ENCODE measurements around the gene ZNF483.
"Not testable (repeated sequence)": the region's sequence is repeated elsewhere in the genome, so short reads cannot be mapped to it uniquely, and the experiment has no call there.

ZNF483 gene

DNA sequence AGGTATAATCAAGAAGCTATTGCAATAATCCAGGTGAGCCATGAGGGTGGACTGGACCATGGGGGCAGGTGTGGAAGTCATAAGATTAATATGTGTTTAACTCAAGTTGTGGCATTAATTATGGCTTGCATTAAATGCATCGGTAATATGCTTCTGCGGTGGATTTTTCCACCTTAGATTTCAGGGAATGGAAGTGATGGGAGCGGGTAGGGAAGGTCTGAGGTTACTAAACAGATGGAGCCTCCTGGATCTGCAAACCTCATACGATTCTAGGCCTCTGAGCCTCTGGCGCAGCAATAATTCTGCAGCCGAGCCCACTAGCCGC, 286 bp upstream of the ZNF483 start:
- Mint-ChIP-seq H3K27ac (no peak overlapping the region), H3K4me1 (peaks cover 17% of the 10 kb centered on the region), H3K4me3 (peak overlapping the region; percentile 86 to 87), H3K27me3 (peaks cover 7% of the 10 kb centered on the region), H3K9me3 (no peaks in the 10 kb centered on the region)
- DNase-seq (no peak), ATAC-seq (no peak)

DNA sequence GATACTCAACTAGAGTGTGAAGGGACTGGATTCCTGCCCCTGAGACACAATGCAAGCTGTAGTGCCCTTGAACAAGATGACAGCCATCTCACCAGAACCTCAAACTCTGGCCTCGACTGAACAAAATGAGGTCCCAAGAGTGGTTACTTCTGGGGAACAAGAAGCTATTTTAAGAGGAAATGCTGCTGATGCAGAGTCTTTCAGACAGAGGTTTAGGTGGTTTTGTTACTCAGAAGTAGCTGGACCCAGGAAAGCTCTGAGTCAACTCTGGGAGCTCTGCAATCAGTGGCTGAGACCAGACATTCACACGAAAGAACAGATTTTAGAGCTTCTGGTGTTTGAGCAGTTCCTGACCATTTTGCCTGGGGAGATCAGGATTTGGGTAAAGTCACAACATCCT, 2.4 kb downstream of the ZNF483 start:
- Mint-ChIP-seq H3K4me1 (peaks cover 17% of the 10 kb centered on the region), H3K4me3 (no peak overlapping the region), H3K9me3 (peaks cover 4 to 5% of the 10 kb centered on the region in 2 donors), H3K27me3 (peaks cover 7% of the 10 kb centered on the region), H3K27ac (no peak overlapping the region)
- ATAC-seq (peak; percentile 52), DNase-seq (peak in 1 of 2 donors; percentile 13)

DNA sequence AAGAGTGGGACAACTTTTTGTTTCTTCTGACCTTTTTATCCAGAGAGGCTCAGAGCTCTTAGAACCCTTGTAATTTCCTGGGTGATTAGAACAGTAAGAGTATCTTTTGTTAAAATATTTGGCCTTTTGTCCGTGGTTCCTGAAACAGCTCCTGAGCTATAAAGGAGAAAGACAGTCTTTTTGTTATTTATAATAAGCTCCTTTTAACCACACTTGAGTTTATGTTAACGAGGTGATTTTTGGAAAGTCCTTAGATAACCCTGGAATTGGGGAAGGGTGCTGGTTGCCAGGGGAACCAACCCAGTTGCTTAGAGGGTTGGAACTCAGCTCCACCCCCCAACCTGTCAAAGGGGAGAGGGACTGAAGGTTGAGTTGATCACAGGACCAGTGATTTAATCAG, 4.8 kb downstream of the ZNF483 start:
- Mint-ChIP-seq H3K27me3 (no peaks in the 10 kb centered on the region), H3K9me3 (peaks cover 12 to 30% of the 10 kb centered on the region in 2 donors), H3K27ac (no peak overlapping the region), H3K4me3 (no peak overlapping the region), H3K4me1 (peaks cover 14% of the 10 kb centered on the region)
- no peak for ATAC-seq
- no peak for DNase-seq

DNA sequence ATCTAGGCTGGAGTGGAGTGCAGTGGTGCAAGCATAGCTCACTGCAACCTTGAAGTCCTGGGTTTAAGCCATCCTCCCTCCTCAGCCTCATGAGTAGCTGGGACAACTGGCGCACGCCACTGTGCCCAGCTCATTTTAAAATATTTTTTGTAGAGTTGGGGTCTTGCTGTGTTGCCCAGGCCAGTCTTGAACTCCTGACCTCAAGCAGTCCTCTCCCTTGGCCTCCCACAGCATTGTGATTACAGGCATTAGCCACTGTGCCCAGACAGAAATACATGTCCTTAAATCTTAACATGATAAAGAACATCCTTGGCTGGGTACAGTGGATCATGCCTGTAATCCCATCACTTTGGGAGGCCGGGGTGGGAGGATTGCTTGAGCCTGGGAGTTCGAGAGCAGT, 6.7 kb downstream of the ZNF483 start:
- H3K27ac Mint-ChIP-seq, result peak overlapping the region in 1 of 2 donors; percentile 27
- ATAC-seq (no peak), DNase-seq (no peak)
- no peak overlapping the region for H3K4me3 Mint-ChIP-seq
- H3K9me3 Mint-ChIP-seq, result peaks cover 16 to 37% of the 10 kb centered on the region in 2 donors
- no peaks in the 10 kb centered on the region for H3K4me1 Mint-ChIP-seq
- no peaks in the 10 kb centered on the region for H3K27me3 Mint-ChIP-seq

DNA sequence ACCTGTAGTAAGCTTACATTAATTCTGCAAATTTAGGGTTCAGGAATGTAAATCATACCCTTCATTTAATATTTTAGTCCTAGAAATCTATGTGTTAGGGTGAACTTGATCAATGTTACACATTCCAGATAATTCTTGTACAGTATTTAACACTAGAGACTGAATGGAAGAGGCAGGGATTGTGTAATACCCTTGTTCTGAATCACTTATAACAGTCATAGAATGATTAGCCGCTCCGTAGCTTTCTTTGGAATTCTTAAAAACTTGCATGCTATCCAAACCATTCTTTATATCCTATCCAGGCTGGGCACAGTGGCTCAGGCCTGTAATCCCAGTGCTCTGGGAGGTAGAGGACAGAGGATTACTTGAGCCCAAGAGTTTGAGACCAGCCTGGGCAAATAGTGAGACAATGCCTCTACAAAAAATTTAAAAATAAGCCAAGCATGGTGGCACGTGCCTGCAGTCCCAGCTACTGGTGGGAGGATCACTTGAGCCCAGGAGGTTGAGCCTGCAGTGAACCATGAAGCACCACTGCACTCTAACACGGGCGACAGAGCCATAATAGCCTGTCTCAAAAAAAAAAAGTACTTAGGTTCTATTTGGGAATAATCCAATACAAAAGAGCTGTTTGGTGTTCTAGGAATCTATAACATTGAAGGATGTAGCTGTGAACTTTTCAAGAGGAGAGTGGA, 8.3 kb downstream of the ZNF483 start:
- no peaks in the 10 kb centered on the region for H3K4me1 Mint-ChIP-seq
- no peak for ATAC-seq
- H3K4me3 Mint-ChIP-seq, result no peak overlapping the region
- no peak for DNase-seq
- H3K27me3 Mint-ChIP-seq, result no peaks in the 10 kb centered on the region
- peaks cover 16 to 44% of the 10 kb centered on the region in 2 donors for H3K9me3 Mint-ChIP-seq
- no peak overlapping the region for H3K27ac Mint-ChIP-seq

DNA sequence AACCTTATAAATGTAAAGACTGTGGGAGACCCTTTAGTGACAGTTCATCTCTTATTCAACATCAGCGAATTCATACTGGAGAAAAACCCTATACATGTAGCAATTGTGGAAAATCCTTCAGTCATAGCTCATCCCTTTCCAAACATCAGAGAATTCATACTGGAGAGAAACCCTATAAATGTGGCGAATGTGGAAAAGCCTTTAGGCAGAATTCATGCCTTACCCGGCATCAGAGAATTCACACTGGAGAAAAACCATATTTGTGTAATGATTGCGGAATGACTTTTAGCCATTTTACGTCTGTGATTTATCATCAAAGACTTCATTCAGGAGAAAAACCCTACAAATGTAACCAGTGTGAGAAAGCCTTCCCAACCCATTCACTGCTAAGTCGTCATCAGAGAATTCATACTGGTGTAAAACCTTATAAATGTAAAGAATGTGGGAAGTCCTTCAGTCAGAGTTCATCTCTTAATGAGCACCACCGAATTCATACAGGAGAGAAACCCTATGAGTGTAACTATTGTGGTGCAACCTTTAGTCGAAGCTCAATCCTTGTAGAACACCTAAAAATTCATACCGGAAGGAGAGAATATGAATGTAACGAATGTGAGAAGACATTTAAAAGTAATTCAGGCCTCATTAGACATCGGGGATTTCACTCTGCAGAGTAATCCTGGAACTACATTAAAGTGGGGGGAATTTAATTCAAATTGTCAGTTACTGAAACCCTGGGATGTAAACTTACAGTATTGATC, 17.7 kb downstream of the ZNF483 start:
- Mint-ChIP-seq H3K9me3 (peaks cover 41 to 61% of the 10 kb centered on the region in 2 donors), H3K4me1 (no peaks in the 10 kb centered on the region), H3K27ac (no peak overlapping the region), H3K4me3 (no peak overlapping the region), H3K27me3 (no peaks in the 10 kb centered on the region)
- ATAC-seq, result no peak
- DNase-seq, result no peak

DNA sequence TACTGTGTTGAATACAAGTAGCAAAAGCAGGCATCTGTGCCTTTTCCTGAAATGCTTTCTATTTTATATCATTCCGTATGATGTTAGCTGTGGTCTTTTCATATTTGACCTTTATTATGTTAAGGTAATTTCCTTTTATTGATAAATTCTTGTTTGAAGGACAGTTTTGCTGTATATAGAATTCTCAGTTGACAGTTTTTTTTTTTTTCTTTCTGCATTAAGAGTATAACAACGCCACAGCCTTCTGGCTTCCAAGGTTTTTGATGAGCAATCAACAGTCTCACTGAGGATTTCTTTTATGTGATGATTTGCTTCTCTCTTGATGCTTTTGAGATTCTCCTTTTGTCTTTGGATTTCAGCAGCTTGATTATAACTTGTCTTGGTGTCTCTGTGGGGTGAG, 23.6 kb downstream of the ZNF483 start:
- H3K4me1 Mint-ChIP-seq, result no peaks in the 10 kb centered on the region
- DNase-seq, result no peak
- no peak overlapping the region for H3K27ac Mint-ChIP-seq
- H3K4me3 Mint-ChIP-seq, result no peak overlapping the region
- H3K27me3 Mint-ChIP-seq, result no peaks in the 10 kb centered on the region
- ATAC-seq, result no peak
- H3K9me3 Mint-ChIP-seq, result peaks cover 48 to 66% of the 10 kb centered on the region in 2 donors

DNA sequence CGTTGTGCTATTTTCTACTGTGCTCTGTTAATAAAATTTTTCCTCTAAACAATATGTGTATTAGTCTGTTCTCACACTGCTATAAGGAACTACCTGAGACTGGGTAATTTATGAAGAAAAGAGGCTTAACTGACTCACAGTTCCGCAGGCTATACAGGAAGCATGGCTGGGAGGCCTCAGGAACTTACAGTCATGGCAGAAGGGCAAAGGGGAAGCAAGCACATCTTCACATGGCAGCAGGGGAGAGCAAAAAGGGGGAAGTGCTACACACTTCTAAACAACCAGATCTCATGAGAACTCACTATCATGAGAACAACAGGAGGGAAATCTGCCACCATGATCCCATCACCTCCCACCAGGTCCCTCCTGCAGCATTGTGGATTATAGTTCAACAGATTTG, 30.4 kb downstream of the ZNF483 start:
- H3K4me1 Mint-ChIP-seq, ATAC-seq, H3K4me3 Mint-ChIP-seq, H3K27me3 Mint-ChIP-seq, DNase-seq: not testable (repeated sequence)
- H3K9me3 Mint-ChIP-seq, result peaks cover 49 to 59% of the 10 kb centered on the region in 2 donors
- peak overlapping the region in 1 of 2 donors; percentile 69 for H3K27ac Mint-ChIP-seq

DNA sequence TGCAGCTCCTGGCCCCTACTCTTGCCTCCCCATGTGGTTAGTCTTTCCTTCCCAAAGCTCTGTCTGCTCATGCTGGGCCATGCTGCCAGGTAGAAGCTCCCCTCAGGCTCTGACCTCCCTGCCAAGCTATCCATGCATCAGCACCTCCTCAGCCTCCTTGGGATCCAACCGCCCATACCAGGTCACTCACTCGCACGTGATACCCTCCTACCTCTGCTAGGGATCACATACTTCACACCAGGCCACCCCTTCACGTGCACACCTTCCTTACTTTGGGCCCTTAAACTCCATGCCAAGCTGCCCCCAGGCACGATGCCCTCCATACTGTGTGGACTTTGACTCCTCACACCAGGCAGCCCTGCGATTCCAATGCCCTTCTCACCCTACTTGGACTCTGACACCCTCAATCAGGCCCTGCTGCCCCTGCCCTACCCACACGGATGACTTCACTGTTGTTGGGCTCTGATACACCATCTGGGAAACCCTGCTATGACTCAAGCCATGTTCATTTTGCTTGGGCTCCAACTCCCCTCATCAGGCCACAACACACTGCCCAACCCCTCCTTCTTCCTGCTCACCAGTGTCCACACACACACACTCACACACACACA, 34.1 kb downstream of the ZNF483 start:
- Mint-ChIP-seq H3K27ac (no peak overlapping the region), H3K4me1 (no peaks in the 10 kb centered on the region), H3K4me3 (no peak overlapping the region), H3K27me3 (no peaks in the 10 kb centered on the region), H3K9me3 (peaks cover 37 to 47% of the 10 kb centered on the region in 2 donors)
- DNase-seq (no peak), ATAC-seq (no peak)

DNA sequence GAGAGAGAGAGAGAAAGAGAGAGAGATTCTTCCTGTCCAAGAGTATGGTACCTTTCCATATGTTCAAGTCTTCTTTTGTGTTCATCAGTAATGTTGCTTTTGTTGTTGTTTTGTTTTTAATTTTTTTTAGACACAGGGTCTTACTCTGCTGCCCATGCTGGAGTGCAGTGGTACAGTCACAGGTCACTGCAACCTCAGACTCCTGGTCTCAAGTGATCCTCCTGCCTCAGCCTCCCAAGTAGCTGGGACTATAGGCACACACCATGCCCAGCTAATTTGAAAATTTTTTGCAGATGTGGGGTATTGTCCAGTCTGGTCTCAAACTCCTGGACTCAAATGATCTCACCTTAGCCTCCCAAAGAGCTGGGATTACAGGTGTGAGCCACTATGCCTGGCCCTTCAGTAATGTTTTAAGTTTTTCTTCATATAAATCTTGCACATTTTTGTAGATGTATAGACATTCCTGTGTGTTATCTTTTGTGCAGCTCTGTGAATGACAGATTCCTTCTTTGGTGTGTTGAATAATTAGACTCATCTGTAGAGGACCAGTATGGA, 36.3 kb downstream of the ZNF483 start:
- H3K27ac Mint-ChIP-seq, result no peak overlapping the region
- ATAC-seq (no peak), DNase-seq (no peak)
- H3K9me3 Mint-ChIP-seq, result peaks cover 23 to 25% of the 10 kb centered on the region in 2 donors
- no peak overlapping the region for H3K4me3 Mint-ChIP-seq
- no peaks in the 10 kb centered on the region for H3K4me1 Mint-ChIP-seq
- H3K27me3 Mint-ChIP-seq, result no peaks in the 10 kb centered on the region

DNA sequence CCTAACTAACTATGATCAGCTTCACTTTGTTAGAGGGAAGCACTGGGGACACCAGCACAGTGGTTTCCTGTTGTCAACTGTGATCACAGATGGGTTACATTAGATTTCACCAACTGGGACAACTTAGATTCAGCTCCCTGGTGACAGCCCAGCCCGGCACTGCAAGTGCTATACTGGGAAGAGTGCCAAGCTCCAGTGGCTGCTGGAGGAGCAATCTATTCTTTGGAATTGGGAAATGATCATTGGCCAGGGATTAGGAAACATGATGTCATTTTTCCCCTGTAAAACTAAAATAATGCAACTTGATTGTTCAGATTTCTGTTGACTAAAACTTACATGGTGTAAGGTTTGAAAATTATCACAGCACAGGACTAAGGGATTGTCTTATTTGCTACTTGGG, 41.3 kb downstream of the ZNF483 start:
- ATAC-seq, result no peak
- Mint-ChIP-seq H3K9me3 (peaks cover 23 to 33% of the 10 kb centered on the region in 2 donors), H3K27ac (no peak overlapping the region), H3K4me1 (no peaks in the 10 kb centered on the region), H3K4me3 (no peak overlapping the region), H3K27me3 (no peaks in the 10 kb centered on the region)
- no peak for DNase-seq

DNA sequence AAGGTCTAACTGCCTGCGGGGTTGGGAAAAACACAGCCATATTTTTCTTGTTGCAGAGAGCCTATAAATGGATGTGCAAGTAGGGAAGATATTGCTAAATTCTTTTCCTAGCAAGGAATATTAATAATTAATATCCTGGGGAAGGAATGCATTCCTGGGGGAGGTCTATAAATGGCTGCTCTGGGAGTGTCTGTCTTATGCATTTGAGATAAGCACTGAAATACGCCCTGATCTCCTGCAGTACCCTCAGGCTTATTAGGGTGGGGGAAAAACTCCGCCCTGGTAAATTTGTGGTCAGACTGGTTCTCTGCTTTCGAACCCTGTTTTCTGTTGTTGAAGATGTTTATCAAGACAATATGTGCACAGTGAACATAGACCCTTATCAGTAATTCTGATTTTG, 43.1 kb downstream of the ZNF483 start:
- H3K9me3 Mint-ChIP-seq, result peaks cover 23 to 33% of the 10 kb centered on the region in 2 donors
- H3K4me3 Mint-ChIP-seq, H3K4me1 Mint-ChIP-seq, H3K27me3 Mint-ChIP-seq, ATAC-seq, H3K27ac Mint-ChIP-seq: not testable (repeated sequence)
- peak in 1 of 2 donors; percentile 0 for DNase-seq

DNA sequence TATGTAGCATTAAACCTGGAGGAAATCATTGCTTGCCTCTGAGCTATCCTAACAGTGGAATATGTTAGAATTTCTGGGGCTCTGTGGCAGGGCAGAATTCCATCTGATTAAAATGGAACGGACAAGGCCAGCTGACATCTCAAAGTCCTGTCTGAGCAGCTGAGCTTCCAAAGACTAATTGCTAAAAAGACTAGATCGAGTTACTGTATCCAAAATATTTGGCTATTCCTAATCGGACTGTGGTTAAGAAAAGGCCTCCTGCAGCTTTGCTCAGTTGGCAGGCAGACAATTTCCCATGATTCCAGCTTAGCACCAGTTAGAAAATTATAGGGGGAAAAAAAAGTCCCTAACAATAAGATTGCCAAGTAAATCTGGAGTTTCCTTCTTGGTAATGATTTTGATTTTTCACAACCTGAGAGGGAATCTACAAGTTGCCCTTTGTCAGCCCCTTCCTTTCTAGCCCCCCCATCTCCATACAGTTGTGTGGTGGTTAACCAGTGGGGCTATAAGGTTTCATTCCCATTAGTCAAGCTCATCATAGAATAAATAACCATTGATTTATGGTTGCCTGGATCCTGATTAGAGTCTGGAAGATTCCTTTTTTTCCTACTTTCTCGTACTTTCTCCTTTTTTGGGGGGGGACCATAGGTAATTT, 48.1 kb downstream of the ZNF483 start:
- no peak overlapping the region for H3K4me3 Mint-ChIP-seq
- no peaks in the 10 kb centered on the region for H3K27me3 Mint-ChIP-seq
- no peaks in the 10 kb centered on the region for H3K4me1 Mint-ChIP-seq
- DNase-seq, result no peak
- H3K27ac Mint-ChIP-seq, result no peak overlapping the region
- ATAC-seq, result no peak
- peaks cover 15 to 21% of the 10 kb centered on the region in 2 donors for H3K9me3 Mint-ChIP-seq

DNA sequence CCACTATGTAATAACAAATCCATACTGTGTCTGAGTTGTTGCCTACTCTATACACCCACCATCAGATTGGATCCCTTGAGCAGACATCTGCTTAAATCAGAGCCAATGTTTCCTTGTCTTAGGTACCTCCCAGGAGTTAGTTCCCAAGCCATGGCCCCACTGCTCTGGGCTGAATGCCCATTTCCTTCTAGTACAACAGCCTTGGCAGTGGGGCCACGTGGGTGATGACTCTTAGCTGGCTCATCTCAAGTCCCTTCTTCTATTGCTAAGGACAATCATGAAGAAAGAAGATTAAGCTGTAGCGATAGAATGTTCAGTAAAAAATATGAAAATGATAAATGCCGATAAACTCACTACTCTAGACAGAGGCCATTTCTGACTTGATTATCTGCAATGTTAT, 57.9 kb downstream of the ZNF483 start:
- H3K4me1 Mint-ChIP-seq, result no peaks in the 10 kb centered on the region
- ATAC-seq (no peak), DNase-seq (no peak)
- H3K27me3 Mint-ChIP-seq, result no peaks in the 10 kb centered on the region
- no peak overlapping the region for H3K27ac Mint-ChIP-seq
- no peak overlapping the region for H3K4me3 Mint-ChIP-seq
- peaks cover 0 to 8% of the 10 kb centered on the region in 2 donors for H3K9me3 Mint-ChIP-seq

DNA sequence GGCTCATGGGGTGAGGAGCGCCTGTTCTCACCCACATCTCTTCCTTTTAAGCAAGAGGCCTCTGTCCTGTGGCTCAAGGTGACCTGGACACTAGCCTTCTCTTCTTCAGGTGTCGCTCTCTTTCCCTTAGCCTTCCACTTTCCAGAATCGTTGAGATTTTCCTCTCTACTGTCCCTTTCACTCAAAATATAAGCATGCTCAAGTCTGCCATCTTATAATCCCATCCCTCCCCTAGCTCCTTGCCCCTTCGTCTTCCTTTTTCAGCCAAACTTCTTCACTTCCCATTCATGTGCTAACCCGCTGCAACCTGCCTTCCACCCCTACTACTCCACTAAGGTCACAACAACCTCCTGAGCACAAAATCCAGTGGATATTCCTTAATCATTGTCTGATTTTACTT, 61.4 kb downstream of the ZNF483 start:
- no peak overlapping the region for H3K4me3 Mint-ChIP-seq
- DNase-seq (no peak), ATAC-seq (no peak)
- peaks cover 0 to 8% of the 10 kb centered on the region in 2 donors for H3K9me3 Mint-ChIP-seq
- no peak overlapping the region for H3K27ac Mint-ChIP-seq
- no peaks in the 10 kb centered on the region for H3K4me1 Mint-ChIP-seq
- H3K27me3 Mint-ChIP-seq, result no peaks in the 10 kb centered on the region

Measured in stimulated activated naive CD8-positive, alpha-beta T cell treated with anti-CD3 and anti-CD28 coated beads, Interleukin-15, amount 100 ng/mL, for 72 hours (primary cell).